SK-N-SH (cell line): ENCODE results near the gene SEC61B. TPM values are rescaled to one million over a fixed set of nuclear protein-coding genes. Genes with fewer than 3 reads are reported as not detected.

Source experiments
- CTCF ChIA-PET: fragments of 300-600, 350-600 bp; formaldehyde crosslinking; extraction: SDS; loops from one replicate; lab custom pipeline; 2021; lab: Yijun Ruan, JAX
- POLR2A ChIA-PET: fragments of 350-600 bp; sonication (Branson Sonifier 250); formaldehyde crosslinking; extraction: SDS; loops from one replicate; lab custom pipeline; 2020; ENCODE audit warnings: antibody characterized with exemption, inconsistent platforms; lab: Yijun Ruan, JAX
- DNase-seq: peaks from one replicate; pipeline ENCODE4 v3.0.0; 2012
- H2AFZ ChIP-seq: fragments of 200-600 bp; sonication (generic); 2 replicates; pipeline ENCODE4 v1.8.1; 2016; ENCODE audit warnings: antibody characterized with exemption, mild to moderate bottlenecking, low read depth
- H3F3A ChIP-seq: fragments of 200-600 bp; sonication (generic); replicated peaks from 2 replicates; pipeline ENCODE3; 2016; ENCODE audit warnings: antibody characterized with exemption, mild to moderate bottlenecking; ENCODE audit not compliant: insufficient read depth
- H3K27ac ChIP-seq, 2 experiments: fragments of 200-500 bp in 1 of 2; fragments of 200-600 bp in 1 of 2; sonication (Bioruptor generic) in 1 of 2; sonication (generic), shearing (Covaris generic) in 1 of 2; 2 replicates each; pipeline versions ENCODE4 v1.5.1 to v1.6.1; 2014 to 2016; ENCODE audit warnings: low read depth in 2 of 2, inconsistent platforms in 1 of 2, low read length in 1 of 2, mild to moderate bottlenecking in 1 of 2, mixed read lengths in 1 of 2
- H3K27me3 ChIP-seq: fragments of 200-600 bp; sonication (generic), shearing (Covaris generic); 2 replicates; pipeline ENCODE4 v1.6.1; 2016; ENCODE audit warnings: mixed run types; ENCODE audit not compliant: insufficient read depth
- H3K36me3 ChIP-seq, 2 experiments: fragments of 200-500 bp in 1 of 2; fragments of 200-600 bp in 1 of 2; sonication (Bioruptor generic) in 1 of 2; sonication (generic) in 1 of 2; replicated peaks in 1 of 2; 2 replicates each; pipeline versions ENCODE3 to v1.5.1; 2014 to 2016; ENCODE audit warnings: low read length in 1 of 2, mild to moderate bottlenecking in 1 of 2; ENCODE audit not compliant: insufficient read depth in 2 of 2, control insufficient read depth in 1 of 2
- H3K4me1 ChIP-seq, 2 experiments: fragments of 200-500 bp in 1 of 2; fragments of 200-600 bp in 1 of 2; sonication (Bioruptor generic) in 1 of 2; sonication (generic), shearing (Covaris generic) in 1 of 2; 2 replicates each; pipeline versions ENCODE4 v1.5.1 to v1.6.1; 2014 to 2016; ENCODE audit warnings: low read depth in 1 of 2, low read length in 1 of 2, mixed run types in 1 of 2; ENCODE audit not compliant: insufficient read depth in 2 of 2, control insufficient read depth in 1 of 2
- H3K4me2 ChIP-seq: fragments of 200-600 bp; sonication (generic), shearing (Covaris generic); 2 replicates; pipeline ENCODE4 v1.6.1; 2017; ENCODE audit warnings: mixed run types
- H3K4me3 ChIP-seq, 2 experiments: fragments of 200-500 bp in 1 of 2; fragments of 200-600 bp in 1 of 2; sonication (Bioruptor generic) in 1 of 2; sonication (generic), shearing (Covaris generic) in 1 of 2; 2 replicates each; pipeline versions ENCODE4 v1.5.1 to v1.8.1; 2014 to 2016; ENCODE audit warnings: low read depth in 2 of 2, inconsistent platforms in 1 of 2, low read length in 1 of 2, mild to moderate bottlenecking in 1 of 2, mixed read lengths in 1 of 2, moderate library complexity in 1 of 2
- H3K79me2 ChIP-seq: fragments of 200-600 bp; sonication (generic); 2 replicates; pipeline ENCODE4 v1.8.1; 2017; ENCODE audit warnings: mild to moderate bottlenecking; ENCODE audit not compliant: insufficient read depth
- H3K9ac ChIP-seq: fragments of 200-600 bp; sonication (generic); 2 replicates; pipeline ENCODE4 v1.6.1; 2017; ENCODE audit warnings: mixed run types
- H3K9me2 ChIP-seq: fragments of 200-600 bp; sonication (generic); 2 replicates; pipeline ENCODE4 v1.6.1; 2017; ENCODE audit warnings: mixed run types
- H3K9me3 ChIP-seq: fragments of 200-600 bp; sonication (generic); 2 replicates; pipeline ENCODE4 v1.6.1; 2017; ENCODE audit warnings: mixed run types, mild to moderate bottlenecking, moderate library complexity
- H4K20me1 ChIP-seq: fragments of 200-600 bp; sonication (generic); 2 replicates; pipeline ENCODE4 v1.6.1; 2017; ENCODE audit warnings: mild to moderate bottlenecking, mixed run types; ENCODE audit not compliant: insufficient read depth
- ELF1 ChIP-seq: IDR thresholded peaks from 2 replicates; pipeline ENCODE4 v1.4.0; 2012
- EZH2phosphoT487 ChIP-seq: fragments of 200-600 bp; sonication (generic); IDR thresholded peaks from 2 replicates; pipeline ENCODE4 v1.6.1; 2017; ENCODE audit warnings: low read depth, mixed run types, mild to moderate bottlenecking, antibody characterized with exemption, moderate library complexity, borderline replicate concordance
- FOXJ3 ChIP-seq: sonication (generic); formaldehyde crosslinking; IDR thresholded peaks from 2 replicates; pipeline ENCODE4 v1.5.1; 2020; ENCODE audit warnings: mild to moderate bottlenecking, missing genetic modification reagents
- MXI1 ChIP-seq: IDR thresholded peaks from 2 replicates; pipeline ENCODE4 v1.6.1; 2012; ENCODE audit warnings: mild to moderate bottlenecking, low read depth, low read length, improper control_type of control experiment
- NFIC ChIP-seq: IDR thresholded peaks from 2 replicates; pipeline ENCODE4 v1.4.0; 2012; ENCODE audit warnings: borderline replicate concordance
- POLR2AphosphoS5 ChIP-seq: IDR thresholded peaks from 2 replicates; pipeline ENCODE4 v1.6.1; 2012; ENCODE audit warnings: low read depth, low read length
- RAD21 ChIP-seq: IDR thresholded peaks from 2 replicates; pipeline ENCODE4 v1.6.1; 2012; ENCODE audit warnings: mild to moderate bottlenecking, low read length
- RFX5 ChIP-seq: IDR thresholded peaks from 2 replicates; pipeline ENCODE4 v1.6.1; 2012; ENCODE audit warnings: mild to moderate bottlenecking, improper control_type of control experiment, low read length
- RXRA ChIP-seq: IDR thresholded peaks from 2 replicates; pipeline ENCODE4 v1.4.0; 2012; ENCODE audit warnings: low read depth, mild to moderate bottlenecking, borderline replicate concordance
- TAF1 ChIP-seq: IDR thresholded peaks from 2 replicates; pipeline ENCODE4 v1.6.1; 2012; ENCODE audit warnings: low read depth, mild to moderate bottlenecking, low read length, moderate library complexity, borderline replicate concordance
- YY1 ChIP-seq: IDR thresholded peaks from 2 replicates; pipeline ENCODE4 v1.4.0; 2012; ENCODE audit warnings: low read depth, mild to moderate bottlenecking
- WGBS: methylation state at CpG from one replicate; pipeline ENCODE4 v1.1.6; 2017; ENCODE audit warnings: low lambda C conversion rate; 5-methylcytosine and 5-hydroxymethylcytosine counted together
- polyA plus RNA-seq, 3 experiments: library from polyadenylated mRNA; depleted of rRNA; stranded (reverse); fragments of >200 nt; gene quantifications; 2 replicates each; pipeline ENCODE4 v1.2.3, GENCODE V29; 2012
- TF ChIP-seq, protein P1 (sequence below): IDR thresholded peaks from 2 replicates; pipeline ENCODE4 v1.4.0; 2012; ENCODE audit warnings: low read depth, borderline replicate concordance
- TF ChIP-seq, protein P2 (sequence below): IDR thresholded peaks from 2 replicates; pipeline ENCODE4 v1.6.1; 2012; ENCODE audit warnings: mild to moderate bottlenecking, low read depth, low read length, moderate library complexity
- TF ChIP-seq, protein P3 (sequence below): IDR thresholded peaks from 2 replicates; pipeline ENCODE4; 2012
- TF ChIP-seq, protein P4 (sequence below): fragments of 150-350 bp; IDR thresholded peaks from 2 replicates; pipeline ENCODE4 v1.6.1; 2016; ENCODE audit warnings: mild to moderate bottlenecking, low read depth, low read length
- TF ChIP-seq, protein P5 (sequence below): IDR thresholded peaks from 2 replicates; pipeline ENCODE4 v1.4.0; 2012; ENCODE audit warnings: low read depth, borderline replicate concordance

SEC61B gene
- polyA plus RNA-seq, 1 of the 3 experiments (the other 2 are of a cell fraction) = 174 TPM

DNA sequence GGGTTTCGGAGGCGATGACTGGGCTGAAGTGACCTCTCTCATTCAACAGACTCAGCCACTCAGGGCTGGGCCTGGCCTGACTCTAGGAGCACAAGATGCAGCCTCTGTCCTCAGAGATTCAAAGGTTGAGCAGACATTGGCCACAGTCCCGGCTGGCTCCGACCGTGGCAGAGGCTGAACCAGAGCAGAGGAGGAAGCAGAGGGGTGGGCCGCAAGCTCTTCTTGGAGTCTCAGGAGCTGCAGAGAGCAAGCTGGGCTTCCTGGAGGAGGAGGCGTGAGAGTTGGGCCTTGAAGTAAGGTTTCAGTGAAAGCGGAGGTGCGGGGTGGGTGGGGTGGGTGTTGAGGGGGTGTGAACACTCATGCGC is 38.0 kb upstream of the SEC61B start:
- Histone ChIP-seq H3F3A (no peaks in the 10 kb centered on the region), H2AFZ (no peak overlapping the region), H3K27me3 (no peaks in the 10 kb centered on the region), H3K4me1 (peaks cover 3 to 33% of the 10 kb centered on the region in 2 experiments; a peak in 1 of 4 replicates), H3K9me3 (no peaks in the 10 kb centered on the region), H3K9me2 (no peaks in the 10 kb centered on the region), H3K4me3 (no peak overlapping the region), H3K36me3 (no peaks in the 10 kb centered on the region), H3K4me2 (no peak overlapping the region), H3K27ac (peak overlapping the region in 1 of 2 experiments; percentile 66; a peak in 3 of 4 replicates), H3K79me2 (no peaks in the 10 kb centered on the region), H3K9ac (no peak overlapping the region), H4K20me1 (no peaks in the 10 kb centered on the region)
- ChIA-PET CTCF (interaction anchor here (0.5 to 5.5 kb wide), 53 partner anchors 10 to 1417 kb away, joined by 3 to 66 read pairs (median 5); partner anchors contain the start of genes ALG2, ERP44, INVS and SEC61B), POLR2A (no interaction called here)
- TF ChIP-seq, protein P1, sequence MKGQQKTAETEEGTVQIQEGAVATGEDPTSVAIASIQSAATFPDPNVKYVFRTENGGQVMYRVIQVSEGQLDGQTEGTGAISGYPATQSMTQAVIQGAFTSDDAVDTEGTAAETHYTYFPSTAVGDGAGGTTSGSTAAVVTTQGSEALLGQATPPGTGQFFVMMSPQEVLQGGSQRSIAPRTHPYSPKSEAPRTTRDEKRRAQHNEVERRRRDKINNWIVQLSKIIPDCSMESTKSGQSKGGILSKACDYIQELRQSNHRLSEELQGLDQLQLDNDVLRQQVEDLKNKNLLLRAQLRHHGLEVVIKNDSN = no peak
- TF ChIP-seq RFX5 (no peak), POLR2AphosphoS5 (no peak), RAD21 (no peak), RXRA (no peak), ELF1 (no peak), EZH2phosphoT487 (no peak), YY1 (no peak), FOXJ3 (CRISPR knock-in tag) (no peak), MXI1 (no peak), TAF1 (no peak), NFIC (no peak)
- TF ChIP-seq, protein P2, sequence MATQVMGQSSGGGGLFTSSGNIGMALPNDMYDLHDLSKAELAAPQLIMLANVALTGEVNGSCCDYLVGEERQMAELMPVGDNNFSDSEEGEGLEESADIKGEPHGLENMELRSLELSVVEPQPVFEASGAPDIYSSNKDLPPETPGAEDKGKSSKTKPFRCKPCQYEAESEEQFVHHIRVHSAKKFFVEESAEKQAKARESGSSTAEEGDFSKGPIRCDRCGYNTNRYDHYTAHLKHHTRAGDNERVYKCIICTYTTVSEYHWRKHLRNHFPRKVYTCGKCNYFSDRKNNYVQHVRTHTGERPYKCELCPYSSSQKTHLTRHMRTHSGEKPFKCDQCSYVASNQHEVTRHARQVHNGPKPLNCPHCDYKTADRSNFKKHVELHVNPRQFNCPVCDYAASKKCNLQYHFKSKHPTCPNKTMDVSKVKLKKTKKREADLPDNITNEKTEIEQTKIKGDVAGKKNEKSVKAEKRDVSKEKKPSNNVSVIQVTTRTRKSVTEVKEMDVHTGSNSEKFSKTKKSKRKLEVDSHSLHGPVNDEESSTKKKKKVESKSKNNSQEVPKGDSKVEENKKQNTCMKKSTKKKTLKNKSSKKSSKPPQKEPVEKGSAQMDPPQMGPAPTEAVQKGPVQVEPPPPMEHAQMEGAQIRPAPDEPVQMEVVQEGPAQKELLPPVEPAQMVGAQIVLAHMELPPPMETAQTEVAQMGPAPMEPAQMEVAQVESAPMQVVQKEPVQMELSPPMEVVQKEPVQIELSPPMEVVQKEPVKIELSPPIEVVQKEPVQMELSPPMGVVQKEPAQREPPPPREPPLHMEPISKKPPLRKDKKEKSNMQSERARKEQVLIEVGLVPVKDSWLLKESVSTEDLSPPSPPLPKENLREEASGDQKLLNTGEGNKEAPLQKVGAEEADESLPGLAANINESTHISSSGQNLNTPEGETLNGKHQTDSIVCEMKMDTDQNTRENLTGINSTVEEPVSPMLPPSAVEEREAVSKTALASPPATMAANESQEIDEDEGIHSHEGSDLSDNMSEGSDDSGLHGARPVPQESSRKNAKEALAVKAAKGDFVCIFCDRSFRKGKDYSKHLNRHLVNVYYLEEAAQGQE = no peak
- TF ChIP-seq, protein P3, sequence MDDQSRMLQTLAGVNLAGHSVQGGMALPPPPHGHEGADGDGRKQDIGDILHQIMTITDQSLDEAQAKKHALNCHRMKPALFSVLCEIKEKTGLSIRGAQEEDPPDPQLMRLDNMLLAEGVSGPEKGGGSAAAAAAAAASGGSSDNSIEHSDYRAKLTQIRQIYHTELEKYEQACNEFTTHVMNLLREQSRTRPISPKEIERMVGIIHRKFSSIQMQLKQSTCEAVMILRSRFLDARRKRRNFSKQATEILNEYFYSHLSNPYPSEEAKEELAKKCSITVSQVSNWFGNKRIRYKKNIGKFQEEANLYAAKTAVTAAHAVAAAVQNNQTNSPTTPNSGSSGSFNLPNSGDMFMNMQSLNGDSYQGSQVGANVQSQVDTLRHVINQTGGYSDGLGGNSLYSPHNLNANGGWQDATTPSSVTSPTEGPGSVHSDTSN = no peak
- TF ChIP-seq, protein P4, sequence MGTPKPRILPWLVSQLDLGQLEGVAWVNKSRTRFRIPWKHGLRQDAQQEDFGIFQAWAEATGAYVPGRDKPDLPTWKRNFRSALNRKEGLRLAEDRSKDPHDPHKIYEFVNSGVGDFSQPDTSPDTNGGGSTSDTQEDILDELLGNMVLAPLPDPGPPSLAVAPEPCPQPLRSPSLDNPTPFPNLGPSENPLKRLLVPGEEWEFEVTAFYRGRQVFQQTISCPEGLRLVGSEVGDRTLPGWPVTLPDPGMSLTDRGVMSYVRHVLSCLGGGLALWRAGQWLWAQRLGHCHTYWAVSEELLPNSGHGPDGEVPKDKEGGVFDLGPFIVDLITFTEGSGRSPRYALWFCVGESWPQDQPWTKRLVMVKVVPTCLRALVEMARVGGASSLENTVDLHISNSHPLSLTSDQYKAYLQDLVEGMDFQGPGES = no peak
- TF ChIP-seq, protein P5, sequence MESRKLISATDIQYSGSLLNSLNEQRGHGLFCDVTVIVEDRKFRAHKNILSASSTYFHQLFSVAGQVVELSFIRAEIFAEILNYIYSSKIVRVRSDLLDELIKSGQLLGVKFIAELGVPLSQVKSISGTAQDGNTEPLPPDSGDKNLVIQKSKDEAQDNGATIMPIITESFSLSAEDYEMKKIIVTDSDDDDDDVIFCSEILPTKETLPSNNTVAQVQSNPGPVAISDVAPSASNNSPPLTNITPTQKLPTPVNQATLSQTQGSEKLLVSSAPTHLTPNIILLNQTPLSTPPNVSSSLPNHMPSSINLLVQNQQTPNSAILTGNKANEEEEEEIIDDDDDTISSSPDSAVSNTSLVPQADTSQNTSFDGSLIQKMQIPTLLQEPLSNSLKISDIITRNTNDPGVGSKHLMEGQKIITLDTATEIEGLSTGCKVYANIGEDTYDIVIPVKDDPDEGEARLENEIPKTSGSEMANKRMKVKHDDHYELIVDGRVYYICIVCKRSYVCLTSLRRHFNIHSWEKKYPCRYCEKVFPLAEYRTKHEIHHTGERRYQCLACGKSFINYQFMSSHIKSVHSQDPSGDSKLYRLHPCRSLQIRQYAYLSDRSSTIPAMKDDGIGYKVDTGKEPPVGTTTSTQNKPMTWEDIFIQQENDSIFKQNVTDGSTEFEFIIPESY = no peak
- WGBS = 75% methylated on average over 10 of the region's 10 CpGs
- no peak for DNase-seq
